HCT116 (cell line): ENCODE results near the gene GALK2. TPM values are rescaled to one million over a fixed set of nuclear protein-coding genes. Genes with fewer than 3 reads are reported as not detected.

Experiments used
- ATAC-seq: fragments of 200-7000 bp; cut with Tn5 transposase; 2 replicates; pipeline ENCODE4 v1.9.1; 2020; ENCODE audit warnings: mild to moderate bottlenecking, moderate library complexity
- BruUV-seq: library from RNA; stranded (reverse); fragments of 400-500 nt; replicated peaks from 2 replicates; lab custom pipeline; 2021; lab: Mats Ljungman, UMichigan
- CTCF ChIA-PET: fragments of 300-600 bp; sonication (Branson Sonifier 250); formaldehyde crosslinking; loops from one replicate; lab custom pipeline; 2021; ENCODE audit warnings: antibody characterized with exemption; lab: Charles Lee
- POLR2A ChIA-PET: fragments of 300-600, 350-600 bp; sonication (Branson Sonifier 250); formaldehyde crosslinking; loops from one replicate; lab custom pipeline; 2021; ENCODE audit warnings: antibody characterized with exemption; lab: Charles Lee
- RAD21 ChIA-PET, 2 experiments: fragments of 300-600 bp; sonication (Branson Sonifier 250); formaldehyde crosslinking; loops; one replicate each; lab custom pipeline; 2023; ENCODE audit warnings: low total read pairs in 2 of 2; ENCODE audit not compliant: uncharacterized antibody in 2 of 2, unreplicated experiment in 2 of 2, low non-redundant PET in 1 of 2; lab: Charles Lee
- DNase-seq: peaks from one replicate; pipeline ENCODE4 v3.0.0-alpha.2; 2010; ENCODE audit warnings: low read depth, low spot score
- H2AFZ ChIP-seq: fragments of 200-600 bp; shearing (Covaris generic), sonication (generic); 2 replicates; pipeline ENCODE4 v1.6.1; 2017; ENCODE audit warnings: low read depth, mixed run types, mixed read lengths, antibody characterized with exemption, low read length; ENCODE audit not compliant: poor library complexity, severe bottlenecking
- H3K27ac ChIP-seq: 2 replicates; pipeline ENCODE4 v1.5.1; 2012; ENCODE audit warnings: low read depth, low read length
- H3K27me3 ChIP-seq: fragments of 200-600 bp; sonication (generic); 2 replicates; pipeline ENCODE4 v1.6.1; 2016; ENCODE audit warnings: mixed run types, low read length, mixed read lengths; ENCODE audit not compliant: insufficient read depth
- H3K36me3 ChIP-seq, 2 experiments: fragments of 200-500 bp in 1 of 2; fragments of 200-600 bp in 1 of 2; sonication (Bioruptor generic) in 1 of 2; sonication (generic) in 1 of 2; 2 replicates each; pipeline versions ENCODE4 v1.5.1 to v1.6.1; 2014 to 2016; ENCODE audit warnings: low read length in 2 of 2, inconsistent platforms in 1 of 2, mixed read lengths in 1 of 2, mixed run types in 1 of 2; ENCODE audit not compliant: insufficient read depth in 2 of 2, control insufficient read depth in 1 of 2
- H3K4me1 ChIP-seq, 2 experiments: fragments of 200-600 bp in 1 of 2; sonication (generic) in 1 of 2; 2 replicates each; pipeline versions ENCODE4 v1.5.1 to v1.6.1; 2012 to 2017; ENCODE audit warnings: low read length in 2 of 2, inconsistent platforms in 1 of 2, mild to moderate bottlenecking in 1 of 2, mixed read lengths in 1 of 2, mixed run types in 1 of 2, moderate library complexity in 1 of 2; ENCODE audit not compliant: insufficient read depth in 2 of 2, control insufficient read depth in 1 of 2
- H3K4me2 ChIP-seq: fragments of 200-600 bp; sonication (generic); 2 replicates; pipeline ENCODE4 v1.6.1; 2017; ENCODE audit warnings: mixed run types, low read length, mixed read lengths
- H3K4me3 ChIP-seq, 2 experiments: fragments of 200-600 bp in 1 of 2; sonication (generic) in 1 of 2; replicated peaks in 1 of 2; 2 replicates each; pipeline ENCODE4 v1.5.1; 2011 to 2016; ENCODE audit warnings: low read length in 2 of 2, control low read depth in 1 of 2, low read depth in 1 of 2, mild to moderate bottlenecking in 1 of 2, mixed read lengths in 1 of 2, mixed run types in 1 of 2
- H3K79me2 ChIP-seq: fragments of 200-600 bp; sonication (generic); 2 replicates; pipeline ENCODE4 v1.6.1; 2017; ENCODE audit warnings: mild to moderate bottlenecking, mixed run types, low read length, moderate library complexity, mixed read lengths; ENCODE audit not compliant: insufficient read depth
- H3K9ac ChIP-seq: fragments of 200-600 bp; sonication (generic); 2 replicates; pipeline ENCODE4 v1.6.1; 2016; ENCODE audit warnings: low read length, mixed read lengths
- H3K9me2 ChIP-seq: fragments of 200-600 bp; sonication (generic), shearing (Covaris generic); 2 replicates; pipeline ENCODE4 v1.6.1; 2017; ENCODE audit warnings: mixed run types, mild to moderate bottlenecking, moderate library complexity; ENCODE audit not compliant: insufficient read depth
- H3K9me3 ChIP-seq, 2 experiments: fragments of 200-500 bp in 1 of 2; fragments of 200-600 bp in 1 of 2; sonication (Bioruptor generic) in 1 of 2; sonication (generic) in 1 of 2; 2 replicates each; pipeline ENCODE4 v1.6.1; 2014 to 2017; ENCODE audit warnings: low read length in 2 of 2, mixed read lengths in 2 of 2, inconsistent platforms in 1 of 2, low read depth in 1 of 2, mild to moderate bottlenecking in 1 of 2, mixed run types in 1 of 2, moderate library complexity in 1 of 2; ENCODE audit not compliant: control insufficient read depth in 1 of 2, insufficient read depth in 1 of 2
- H4K20me1 ChIP-seq: fragments of 200-600 bp; sonication (generic), shearing (Covaris generic); 2 replicates; pipeline ENCODE4 v1.6.1; 2017; ENCODE audit warnings: mixed run types, mild to moderate bottlenecking, moderate library complexity; ENCODE audit not compliant: insufficient read depth
- EZH2 ChIP-seq: fragments of 200-600 bp; sonication (generic); IDR thresholded peaks from 2 replicates; pipeline ENCODE4 v1.6.1; 2017; ENCODE audit warnings: antibody characterized with exemption, mixed run types
- FOSL1 ChIP-seq: IDR thresholded peaks from 2 replicates; pipeline ENCODE4 v1.6.1; 2012; ENCODE audit warnings: low read depth
- MAX ChIP-seq: IDR thresholded peaks from 2 replicates; pipeline ENCODE4 v1.6.1; 2012
- POLR2A ChIP-seq: IDR thresholded peaks from 2 replicates; pipeline ENCODE4 v1.7.0; 2011; ENCODE audit warnings: borderline replicate concordance; ENCODE audit not compliant: insufficient read depth, insufficient read length; ENCODE audit errors: extremely low read depth
- POLR2AphosphoS5 ChIP-seq: IDR thresholded peaks from 2 replicates; pipeline ENCODE4 v1.6.1; 2011; ENCODE audit warnings: mild to moderate bottlenecking, low read depth, low read length, moderate library complexity
- SP1 ChIP-seq: IDR thresholded peaks from 2 replicates; pipeline ENCODE4 v1.6.1; 2012; ENCODE audit warnings: low read depth
- ZBTB33 ChIP-seq: IDR thresholded peaks from 2 replicates; pipeline ENCODE4 v1.6.1; 2011; ENCODE audit warnings: mild to moderate bottlenecking, low read length, moderate library complexity; ENCODE audit not compliant: insufficient replicate concordance; ENCODE audit errors: extremely low read depth
- intact Hi-C: fragments of 100-400 bp; cut with micrococcal nuclease; formaldehyde crosslinking; loops from 2 replicates; pipeline ENCODE4 v1.10.0; 2022
- total RNA-seq: library from RNA; stranded (reverse); gene quantifications from one replicate; pipeline ENCODE4 v1.2.1, GENCODE V29; 2021; ENCODE audit not compliant: unreplicated experiment

The GALK2 gene
- total RNA-seq, 1 experiment from 2014 or later: 18.7 TPM

GRCh38 chr15:49152552-49153312, 17.3 kb upstream of the GALK2 start:
- TF ChIP-seq SP1: no peak
- TF ChIP-seq ZBTB33: no peak
- no peak for TF ChIP-seq EZH2
- TF ChIP-seq FOSL1: no peak
- no peak for TF ChIP-seq POLR2A
- TF ChIP-seq POLR2AphosphoS5: no peak
- no peak for ATAC-seq
- intact Hi-C loops: no loop called here
- Histone ChIP-seq H3K4me3 (no peak overlapping the region), H3K4me1 (peaks cover 16 to 28% of the 10 kb centered on the region in 2 experiments), H3K4me2 (peak overlapping the region; percentile 84; the same call in 1 of the 2 replicates), H4K20me1 (peaks cover 18% of the 10 kb centered on the region; the same call in 1 of the 2 replicates), H3K27ac (no peak overlapping the region), H3K27me3 (no peaks in the 10 kb centered on the region), H3K36me3 (no peaks in the 10 kb centered on the region), H3K79me2 (peaks cover 88% of the 10 kb centered on the region), H3K9me2 (no peaks in the 10 kb centered on the region), H3K9ac (no peak overlapping the region), H3K9me3 (no peaks in the 10 kb centered on the region), H2AFZ (no peak overlapping the region)
- no peak for DNase-seq
- CTCF ChIA-PET: no interaction called here
- BruUV-seq: no TSS peak
- RAD21 ChIA-PET: no interaction called here
- POLR2A ChIA-PET: no interaction called here

- Histone ChIP-seq H3K27me3 (no peaks in the 10 kb centered on the region), H3K4me1 (peaks cover 16 to 28% of the 10 kb centered on the region in 2 experiments), H3K9me2 (no peaks in the 10 kb centered on the region), H2AFZ (no peak overlapping the region), H3K4me3 (peak overlapping the region; percentile 92 to 94), H3K27ac (no peak overlapping the region), H3K4me2 (peak overlapping the region; percentile 84), H3K9me3 (no peaks in the 10 kb centered on the region), H3K79me2 (peaks cover 72% of the 10 kb centered on the region), H4K20me1 (peaks cover 14% of the 10 kb centered on the region; the same call in 1 of the 2 replicates), H3K36me3 (no peaks in the 10 kb centered on the region), H3K9ac (peak overlapping the region; percentile 90)
- RAD21 ChIA-PET: no interaction called here
- no peak for TF ChIP-seq MAX
- ATAC-seq (no peak), DNase-seq (no peak)
- POLR2A ChIA-PET: interaction anchor here (2.2 kb wide), 1 partner anchor 16 kb away, joined by 16 read pairs; the partner anchor contains the start of gene GALK2
- no TSS peak for BruUV-seq
- CTCF ChIA-PET: interaction anchor here (1.8 kb wide), 1 partner anchor 8 kb away, joined by 15 read pairs; no protein-coding TSS in a partner anchor
- intact Hi-C loops: no loop called here
These were observed 15.7 kb upstream of the GALK2 start for GRCh38 chr15:49154359-49154758.
